ENCODE results near the gene DENND6B.

DNA sequence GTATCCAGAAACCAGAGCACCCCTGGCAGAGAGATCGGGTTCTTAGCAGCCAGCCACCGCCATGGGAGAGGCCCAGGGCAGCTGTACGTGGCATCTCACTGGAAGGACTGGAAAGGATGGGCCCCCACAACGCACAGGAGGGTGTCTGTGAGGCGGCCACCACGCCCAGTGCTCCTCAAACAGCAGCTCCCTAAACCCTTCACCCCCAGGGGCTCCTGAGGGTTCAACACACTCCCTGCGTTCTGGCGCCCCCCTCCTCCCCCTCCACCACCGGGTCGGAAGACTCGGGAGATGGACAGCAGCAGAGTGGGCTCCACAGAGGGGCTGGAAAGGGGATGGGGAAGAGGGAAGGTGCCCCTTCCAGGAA, 66.4 kb downstream of the DENND6B start:
- TF ChIP-seq, protein P1, sequence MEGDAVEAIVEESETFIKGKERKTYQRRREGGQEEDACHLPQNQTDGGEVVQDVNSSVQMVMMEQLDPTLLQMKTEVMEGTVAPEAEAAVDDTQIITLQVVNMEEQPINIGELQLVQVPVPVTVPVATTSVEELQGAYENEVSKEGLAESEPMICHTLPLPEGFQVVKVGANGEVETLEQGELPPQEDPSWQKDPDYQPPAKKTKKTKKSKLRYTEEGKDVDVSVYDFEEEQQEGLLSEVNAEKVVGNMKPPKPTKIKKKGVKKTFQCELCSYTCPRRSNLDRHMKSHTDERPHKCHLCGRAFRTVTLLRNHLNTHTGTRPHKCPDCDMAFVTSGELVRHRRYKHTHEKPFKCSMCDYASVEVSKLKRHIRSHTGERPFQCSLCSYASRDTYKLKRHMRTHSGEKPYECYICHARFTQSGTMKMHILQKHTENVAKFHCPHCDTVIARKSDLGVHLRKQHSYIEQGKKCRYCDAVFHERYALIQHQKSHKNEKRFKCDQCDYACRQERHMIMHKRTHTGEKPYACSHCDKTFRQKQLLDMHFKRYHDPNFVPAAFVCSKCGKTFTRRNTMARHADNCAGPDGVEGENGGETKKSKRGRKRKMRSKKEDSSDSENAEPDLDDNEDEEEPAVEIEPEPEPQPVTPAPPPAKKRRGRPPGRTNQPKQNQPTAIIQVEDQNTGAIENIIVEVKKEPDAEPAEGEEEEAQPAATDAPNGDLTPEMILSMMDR (IDR thresholded peaks at IDR 0.05): no peak
- no peak for TF ChIP-seq POLR2AphosphoS5 (IDR thresholded peaks at IDR 0.05)
